ENCODE data around the gene CSTB. TPM values are rescaled to one million over a fixed set of nuclear protein-coding genes. Genes with fewer than 3 reads are reported as not detected.

Gene CSTB
- total and polyA plus RNA-seq, 5 experiments from 2014 or later, result 30.7 to 67.4 (median 54.9) TPM

Other genes with a start within 250 kb of the CSTB start
- gene HSF2BP, start 116.8 kb downstream of the CSTB start, total RNA-seq, result under 1 TPM; 0.66 to 0.68 TPM
- under 1 TPM; 0.22 to 0.64 (median 0.29) TPM for gene HSF2BP, start 116.8 kb downstream of the CSTB start, polyA plus RNA-seq
- gene RRP1B, start 116.7 kb downstream of the CSTB start, total RNA-seq, result 10 to 100 TPM; 39.6 to 39.9 TPM
- 10 to 100 TPM; 29.0 to 48.4 (median 36.1) TPM for gene RRP1B, start 116.7 kb downstream of the CSTB start, polyA plus RNA-seq
- 10 to 100 TPM; 56.3 to 60.6 TPM for gene PDXK, start 57.2 kb downstream of the CSTB start, total RNA-seq
- 10 to 100 TPM; 27.1 to 36.0 (median 29.6) TPM for gene PDXK, start 57.2 kb downstream of the CSTB start, polyA plus RNA-seq
- 10 to 100 TPM; 27.5 to 28.3 TPM for gene RRP1, start 13.3 kb upstream of the CSTB start, total RNA-seq
- 10 to 100 TPM; 12.3 to 23.5 (median 14.8) TPM for gene RRP1, start 13.3 kb upstream of the CSTB start, polyA plus RNA-seq
- 10 to 100 TPM; 59.0 TPM for gene AGPAT3, start 88.9 kb upstream of the CSTB start, total RNA-seq
- gene AGPAT3, start 88.9 kb upstream of the CSTB start, polyA plus RNA-seq, result 10 to 100 TPM; 10.9 to 18.0 (median 13.2) TPM
- gene TRAPPC10, start 236.0 kb upstream of the CSTB start, total RNA-seq, result 100 to 1,000 TPM in 1 of 2 experiments, 10 to 100 TPM in 1; 97.3 to 107 TPM
- 10 to 100 TPM; 17.7 to 33.1 (median 22.8) TPM for gene TRAPPC10, start 236.0 kb upstream of the CSTB start, polyA plus RNA-seq